Activated T-cell treated with anti-CD3 and anti-CD28 coated beads, Interleukin-2, amount 50 U/mL, for 4 hours (primary cell): ENCODE data around the gene RNF144A. TPM values are rescaled to one million over a fixed set of nuclear protein-coding genes. Genes with fewer than 3 reads are reported as not detected.

Experiments used
- ATAC-seq, 2 donors: fragments of 200-7000 bp; cut with Tn5 transposase; one replicate each; pipeline ENCODE4 v1.10.0; 2021
- DNase-seq: peaks from one replicate; pipeline ENCODE4 v3.0.0-alpha.2; 2020
- H3K27me3 Mint-ChIP-seq: one replicate; pipeline ENCODE4 v1.8.0; 2021; ENCODE audit warnings: low read depth, mixed read lengths
- H3K36me3 Mint-ChIP-seq: one replicate; pipeline ENCODE4 v1.8.0; 2022; ENCODE audit warnings: mixed read lengths; ENCODE audit not compliant: insufficient read depth
- H3K4me1 Mint-ChIP-seq: one replicate; pipeline ENCODE4 v1.8.0; 2021; ENCODE audit warnings: low read depth, mixed read lengths
- H3K4me3 Mint-ChIP-seq: one replicate; pipeline ENCODE4 v1.8.0; 2021; ENCODE audit warnings: mild to moderate bottlenecking, moderate library complexity, mixed read lengths
- H3K9me3 Mint-ChIP-seq: one replicate; pipeline ENCODE4 v1.8.0; 2021; ENCODE audit warnings: mixed read lengths
- total RNA-seq, 3 donors: library from RNA; stranded (reverse); gene quantifications; one replicate each; pipeline ENCODE4 v1.2.1, GENCODE V29; 2021

Gene RNF144A
- total RNA-seq, 3 donors from 2014 or later, result 13.7 to 25.6 (median 18.9) TPM

- ATAC-seq (no peak), DNase-seq (no peak)
- no peaks in the 10 kb centered on the region for H3K4me1 Mint-ChIP-seq
- H3K4me3 Mint-ChIP-seq, result no peak overlapping the region
- H3K9me3 Mint-ChIP-seq, result peaks cover 6% of the 10 kb centered on the region
- peaks cover 1% of the 10 kb centered on the region for H3K27me3 Mint-ChIP-seq
- no peaks in the 10 kb centered on the region for H3K36me3 Mint-ChIP-seq
These were observed 172.8 kb downstream of the RNF144A start for GRCh38 chr2:7089898-7090510.

- H3K27me3 Mint-ChIP-seq, result no peaks in the 10 kb centered on the region
- H3K4me1 Mint-ChIP-seq, result peaks cover 9% of the 10 kb centered on the region
- no peaks in the 10 kb centered on the region for H3K9me3 Mint-ChIP-seq
These were observed 176.2 kb downstream of the RNF144A start for GRCh38 chr2:7093376-7093775.

More at GRCh38 chr2:7093376-7093775, 176.2 kb downstream of the RNF144A start:
- no peaks in the 10 kb centered on the region for H3K36me3 Mint-ChIP-seq
- H3K4me3 Mint-ChIP-seq, result no peak overlapping the region
- DNase-seq (no peak), ATAC-seq (no peak)

Other genes starting within 250 kb of the RNF144A start
- gene CMPK2, start 51.5 kb upstream of the RNF144A start, total RNA-seq, result 1 to 10 TPM; 2.5 to 4.2 (median 3.2) TPM
- gene RSAD2, start 39.6 kb upstream of the RNF144A start, total RNA-seq, result 1 to 10 TPM; 2.8 to 4.3 (median 3.3) TPM